Stimulated activated CD4-positive, alpha-beta T cell treated with anti-CD3 and anti-CD28 coated beads, Interleukin-12 subunit alpha, Interleukin-12 subunit beta, amount 100 ng/mL, for 48 hours (primary cell): ENCODE data around the gene SLC1A3.
"Not testable (repeated sequence)": the region's sequence is repeated elsewhere in the genome, so short reads cannot be mapped to it uniquely, and the experiment has no call there.

ENCODE experiments used
- DNase-seq, 3 donors: peaks; one replicate each; pipeline ENCODE4 v3.0.0-alpha.2; 2020; ENCODE audit warnings: low read depth in 2 of 3, low spot score in 1 of 3

Gene SLC1A3

GRCh38 chr5:36630201-36631145 is 24.1 kb downstream of the SLC1A3 start:
- no peak for DNase-seq

- DNase-seq, result no peak
Measured at GRCh38 chr5:36631154-36631553, 24.7 kb downstream of the SLC1A3 start.

- DNase-seq, result no peak
Measured at GRCh38 chr5:36631620-36632362, 25.4 kb downstream of the SLC1A3 start.

GRCh38 chr5:36632363-36632664 is 25.9 kb downstream of the SLC1A3 start:
- no peak for DNase-seq

GRCh38 chr5:36635721-36636390 is 29.4 kb downstream of the SLC1A3 start:
- DNase-seq, result no peak

GRCh38 chr5:36637101-36637500 is 30.7 kb downstream of the SLC1A3 start:
- DNase-seq, result no peak

GRCh38 chr5:36637516-36637915 is 31.1 kb downstream of the SLC1A3 start:
- no peak for DNase-seq

- DNase-seq, result no peak
Measured at GRCh38 chr5:36638056-36638455, 31.6 kb downstream of the SLC1A3 start.

GRCh38 chr5:36640949-36641348 is 34.5 kb downstream of the SLC1A3 start:
- DNase-seq, result no peak

GRCh38 chr5:36641431-36641830 is 35.0 kb downstream of the SLC1A3 start:
- DNase-seq, result no peak

- no peak for DNase-seq
Measured at GRCh38 chr5:36642089-36642488, 35.7 kb downstream of the SLC1A3 start.

- DNase-seq, result no peak
Measured at GRCh38 chr5:36643162-36643561, 36.8 kb downstream of the SLC1A3 start.

- DNase-seq, result not testable (repeated sequence)
Measured at GRCh38 chr5:36643841-36644240, 37.4 kb downstream of the SLC1A3 start.

- DNase-seq, result no peak
Measured at GRCh38 chr5:36644727-36645126, 38.3 kb downstream of the SLC1A3 start.

- DNase-seq, result no peak
Measured at GRCh38 chr5:36646100-36646499, 39.7 kb downstream of the SLC1A3 start.

GRCh38 chr5:36646507-36647023 is 40.2 kb downstream of the SLC1A3 start:
- DNase-seq, result no peak

GRCh38 chr5:36647046-36647445 is 40.6 kb downstream of the SLC1A3 start:
- no peak for DNase-seq

- no peak for DNase-seq
Measured at GRCh38 chr5:36648426-36648825, 42.0 kb downstream of the SLC1A3 start.

GRCh38 chr5:36651761-36652685 is 45.6 kb downstream of the SLC1A3 start:
- no peak for DNase-seq

- no peak for DNase-seq
Measured at GRCh38 chr5:36653044-36653705, 46.8 kb downstream of the SLC1A3 start.
